ENCODE measurements around the gene GLOD4. TPM values are rescaled to one million over a fixed set of nuclear protein-coding genes. Genes with fewer than 3 reads are reported as not detected.
"Not testable (repeated sequence)": the region's sequence is repeated elsewhere in the genome, so short reads cannot be mapped to it uniquely, and the experiment has no call there.

Gene GLOD4
- total RNA-seq, 1 donor from 2014 or later: 42.7 TPM

DNA sequence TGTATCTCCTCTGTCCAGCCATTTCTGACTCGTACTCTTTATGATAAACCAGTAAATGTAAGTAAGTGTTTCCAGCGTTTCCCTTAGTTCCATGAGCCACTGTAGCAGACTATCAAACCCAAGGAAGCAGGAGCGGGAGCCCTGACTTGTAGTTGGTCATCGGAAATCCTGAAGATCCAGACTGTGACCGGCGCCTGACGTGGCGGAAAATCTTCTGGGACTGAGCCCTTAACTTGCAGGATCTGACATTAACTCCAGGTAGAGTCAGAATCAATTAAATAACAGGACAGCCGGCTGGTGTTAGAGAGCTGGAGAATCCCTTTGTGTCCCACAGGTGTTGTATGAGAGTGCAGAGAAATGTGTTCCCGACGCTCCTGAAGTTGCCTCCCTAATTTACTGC is 4.0 kb downstream of the GLOD4 start:
- DNase-seq (ENCODE audit: low read depth in 2 of 2): no peak

- no peak for DNase-seq (ENCODE audit: low read depth in 2 of 2)
Observed at GRCh38 chr17:774313-774584, 7.8 kb downstream of the GLOD4 start.

DNA sequence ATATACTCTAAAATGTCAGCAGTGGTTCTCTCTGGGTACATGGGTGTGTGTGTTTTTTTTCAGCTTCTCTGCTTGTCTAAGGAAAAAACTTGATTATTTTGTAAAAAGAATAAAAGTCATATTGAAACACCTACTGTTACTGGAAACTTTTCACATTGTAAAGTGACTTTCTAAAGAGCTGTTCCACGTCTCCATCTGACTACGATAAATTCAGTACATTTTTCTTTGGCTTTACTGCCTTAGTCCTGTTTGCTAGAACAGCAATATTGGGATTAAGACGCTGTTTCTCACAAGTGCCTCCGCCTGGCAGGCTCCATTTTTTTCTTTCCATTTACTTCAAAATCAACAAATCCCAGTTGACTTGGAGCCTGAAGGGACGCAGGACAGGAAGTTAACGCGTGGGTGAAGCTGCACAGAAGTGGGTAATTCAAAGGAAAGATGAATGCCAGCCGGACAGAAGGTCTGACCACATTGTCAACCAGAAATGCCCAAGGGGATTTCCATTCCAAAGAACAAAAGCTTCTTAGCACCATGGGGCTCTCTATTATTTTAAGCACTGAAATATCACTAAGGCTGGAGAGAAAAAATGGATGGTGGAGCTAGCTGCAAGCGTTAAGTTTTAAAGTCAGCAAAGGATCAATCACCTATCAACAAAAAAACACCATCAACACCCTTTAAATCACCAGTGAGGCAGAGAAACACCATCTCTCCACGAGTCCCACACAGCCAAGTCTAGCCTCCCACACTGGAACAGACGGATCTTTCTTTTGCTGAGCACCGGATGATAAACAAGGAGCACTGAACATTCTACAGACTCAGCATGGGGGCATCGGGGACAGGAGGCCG is 8.4 kb downstream of the GLOD4 start:
- no peak for DNase-seq (ENCODE audit: low read depth in 2 of 2)

DNA sequence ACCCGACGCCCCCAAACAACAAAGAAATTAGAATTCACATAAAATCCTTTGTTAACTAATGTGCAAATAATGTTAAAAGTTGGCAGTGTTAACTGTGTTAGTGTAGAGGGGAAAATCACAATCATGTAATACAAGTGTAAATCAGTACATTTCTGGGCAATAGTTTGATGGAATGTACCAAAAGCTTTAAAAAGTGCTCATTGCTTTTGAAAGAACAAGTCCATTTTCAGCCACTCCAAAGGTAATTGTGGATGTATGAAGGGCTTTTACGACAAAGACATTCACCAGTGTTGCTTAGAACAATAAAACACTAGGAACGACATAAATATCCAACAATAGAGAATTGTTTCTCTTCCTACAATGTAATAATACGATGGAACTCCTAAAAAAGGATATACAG is 9.1 kb downstream of the GLOD4 start:
- DNase-seq (ENCODE audit: low read depth in 2 of 2): no peak

DNA sequence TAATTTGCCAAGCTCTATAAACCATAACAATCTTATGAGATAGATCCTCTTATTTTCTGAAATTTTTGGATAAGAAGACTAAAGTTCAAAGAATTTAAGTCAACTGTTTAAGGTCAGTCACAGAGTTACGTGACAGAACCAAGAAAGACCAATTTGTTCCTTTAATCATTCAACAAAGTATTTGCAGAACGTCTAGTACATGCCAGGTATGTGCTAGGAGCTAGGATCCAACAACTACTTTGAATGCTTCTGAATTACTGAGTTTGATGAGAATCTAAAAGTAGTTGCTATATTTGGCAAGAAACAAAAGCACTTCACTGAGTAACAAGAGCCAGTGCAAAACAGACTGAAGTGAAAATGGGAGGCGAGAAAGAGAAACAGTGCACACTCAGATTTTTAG is 15.0 kb downstream of the GLOD4 start:
- DNase-seq (ENCODE audit: low read depth in 2 of 2): no peak

DNA sequence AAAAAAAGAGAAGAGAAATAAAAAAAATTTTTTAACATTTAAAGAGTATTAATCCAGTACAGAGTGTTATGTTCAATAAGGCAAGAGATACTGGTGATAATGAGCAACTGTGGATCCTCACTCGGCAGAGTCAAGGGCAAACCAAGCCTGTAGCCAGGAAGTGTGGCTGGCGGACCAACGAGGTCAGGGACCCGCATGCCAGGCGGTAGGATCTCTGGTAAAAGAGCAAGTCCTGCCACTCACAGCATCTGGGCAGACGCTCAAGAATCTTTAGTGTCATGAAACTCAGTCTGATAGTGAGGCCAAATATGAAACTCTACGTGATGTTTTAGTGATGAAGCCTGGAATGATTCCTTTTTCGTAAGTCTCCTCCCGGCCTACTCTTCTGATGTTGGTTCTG is 21.7 kb downstream of the GLOD4 start:
- no peak for DNase-seq (ENCODE audit: low read depth in 2 of 2)

GRCh38 chr17:759964-760363 is 22.1 kb downstream of the GLOD4 start:
- DNase-seq (ENCODE audit: low read depth in 2 of 2): no peak

- DNase-seq (ENCODE audit: low read depth in 2 of 2): not testable (repeated sequence)
Observed at GRCh38 chr17:756010-756567, 26.0 kb downstream of the GLOD4 start.

- DNase-seq (ENCODE audit: low read depth in 2 of 2): not testable (repeated sequence)
Observed at GRCh38 chr17:755319-755961, 26.6 kb downstream of the GLOD4 start.

DNA sequence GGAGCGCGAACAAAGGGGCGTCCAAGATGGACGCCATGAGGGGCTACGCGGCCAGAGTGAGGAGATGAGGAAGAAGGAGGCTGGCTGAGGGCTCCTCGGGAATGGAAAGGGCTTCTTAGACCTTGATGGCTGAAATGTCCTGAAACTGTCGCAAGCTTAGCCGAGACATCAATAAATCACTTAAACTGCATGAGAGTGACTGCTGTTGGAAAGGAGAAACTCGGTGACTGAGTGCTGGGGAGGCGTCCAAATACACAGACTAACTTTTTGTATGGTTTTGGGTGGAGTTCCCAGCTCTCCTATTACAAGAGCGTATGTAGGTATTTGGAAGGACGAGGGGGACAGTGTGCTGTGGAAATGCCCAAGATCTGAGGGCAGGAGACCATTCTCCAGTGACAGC is 28.7 kb downstream of the GLOD4 start:
- DNase-seq (ENCODE audit: low read depth in 2 of 2): no peak

DNA sequence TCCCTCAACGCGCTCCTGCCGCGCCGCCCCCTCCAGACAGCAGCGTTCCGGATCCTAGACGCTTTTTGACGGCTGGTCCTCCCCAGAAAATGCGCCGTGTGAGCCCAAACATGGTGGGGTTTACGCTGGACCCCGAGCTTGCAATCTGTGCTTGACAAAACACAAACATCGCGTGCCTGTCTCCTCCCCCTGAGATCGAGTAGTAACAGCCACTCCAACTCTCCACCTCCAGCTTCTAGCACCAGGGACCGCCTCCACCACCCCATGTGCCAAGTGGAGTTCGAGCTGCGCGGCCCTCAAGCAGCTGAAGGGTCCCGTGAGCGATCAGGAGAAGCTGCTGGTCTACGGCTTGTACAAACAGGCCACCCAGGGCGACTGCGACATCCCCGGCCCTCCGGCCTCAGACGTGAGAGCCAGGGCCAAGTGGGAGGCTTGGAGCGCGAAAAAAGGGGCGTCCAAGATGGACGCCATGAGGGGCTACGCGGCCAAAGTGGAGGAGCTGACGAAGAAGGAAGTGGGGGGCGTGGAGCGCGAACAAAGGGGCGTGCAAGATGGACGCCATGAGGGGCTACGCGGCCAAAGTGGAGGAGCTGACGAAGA is 29.4 kb downstream of the GLOD4 start:
- peak in 1 of 2 donors; percentile 76 for DNase-seq (ENCODE audit: low read depth in 2 of 2)

DNA sequence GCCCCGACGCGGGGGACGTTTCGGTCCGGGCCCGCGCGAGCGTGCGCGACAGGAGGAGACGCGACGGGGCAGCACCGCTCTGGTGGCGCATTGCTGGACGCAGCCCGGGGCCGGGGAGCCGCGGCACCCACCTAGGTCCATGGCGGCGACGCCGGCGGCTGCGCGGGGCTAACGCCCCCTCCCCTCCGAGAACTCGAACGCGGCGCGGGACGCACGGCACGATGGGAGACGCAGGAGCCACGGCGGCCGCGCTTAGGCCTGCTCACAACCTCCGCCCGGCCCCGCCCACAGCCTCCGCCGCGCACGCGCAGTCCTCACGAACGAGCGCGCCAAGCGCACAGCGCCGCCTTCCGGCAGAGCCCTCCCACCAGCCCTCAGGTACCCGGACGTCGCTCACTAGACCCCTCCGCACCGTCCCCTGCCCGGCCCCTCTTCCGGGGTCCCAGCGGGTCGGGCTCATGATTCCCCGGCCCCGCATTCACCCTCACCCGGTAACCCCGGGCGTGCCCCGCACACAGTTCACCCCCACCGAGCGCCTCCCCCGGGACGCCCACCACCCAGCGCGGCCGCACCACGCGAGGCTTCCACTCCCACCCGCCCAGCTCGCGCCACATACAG is 30.0 kb downstream of the GLOD4 start, which contains the start of gene GEMIN4:
Gene GEMIN4 (minus strand): TSS at position 263 of the 618 bp plus-strand sequence. CDS start 122 bp downstream, at position 141.
- DNase-seq (ENCODE audit: low read depth in 2 of 2): peak; percentile 75 to 90

GRCh38 chr17:751269-752001 is 30.6 kb downstream of the GLOD4 start:
- peak in 1 of 2 donors; percentile 28 for DNase-seq (ENCODE audit: low read depth in 2 of 2)

GRCh38 chr17:750431-751037 is 31.5 kb downstream of the GLOD4 start:
- DNase-seq (ENCODE audit: low read depth in 2 of 2): no peak

GRCh38 chr17:749359-749758 is 32.7 kb downstream of the GLOD4 start:
- not testable (repeated sequence) for DNase-seq (ENCODE audit: low read depth in 2 of 2)

DNA sequence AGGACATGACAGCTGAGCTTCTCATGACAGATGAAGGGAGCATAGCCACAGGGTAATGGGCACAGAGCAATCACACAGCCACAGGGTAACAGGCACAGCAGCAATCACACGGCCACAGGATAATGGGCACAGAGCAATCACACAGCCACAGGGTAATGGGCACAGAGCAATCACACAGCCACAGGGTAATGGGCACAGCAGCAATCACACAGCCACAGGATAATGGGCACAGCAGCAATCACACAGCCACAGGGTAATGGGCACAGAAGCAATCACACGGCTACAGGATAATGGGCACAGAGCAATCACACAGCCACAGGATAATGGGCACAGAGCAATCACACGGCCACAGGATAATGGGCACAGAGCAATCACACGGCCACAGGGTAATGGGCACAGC is 33.5 kb downstream of the GLOD4 start:
- not testable (repeated sequence) for DNase-seq (ENCODE audit: low read depth in 2 of 2)

DNA sequence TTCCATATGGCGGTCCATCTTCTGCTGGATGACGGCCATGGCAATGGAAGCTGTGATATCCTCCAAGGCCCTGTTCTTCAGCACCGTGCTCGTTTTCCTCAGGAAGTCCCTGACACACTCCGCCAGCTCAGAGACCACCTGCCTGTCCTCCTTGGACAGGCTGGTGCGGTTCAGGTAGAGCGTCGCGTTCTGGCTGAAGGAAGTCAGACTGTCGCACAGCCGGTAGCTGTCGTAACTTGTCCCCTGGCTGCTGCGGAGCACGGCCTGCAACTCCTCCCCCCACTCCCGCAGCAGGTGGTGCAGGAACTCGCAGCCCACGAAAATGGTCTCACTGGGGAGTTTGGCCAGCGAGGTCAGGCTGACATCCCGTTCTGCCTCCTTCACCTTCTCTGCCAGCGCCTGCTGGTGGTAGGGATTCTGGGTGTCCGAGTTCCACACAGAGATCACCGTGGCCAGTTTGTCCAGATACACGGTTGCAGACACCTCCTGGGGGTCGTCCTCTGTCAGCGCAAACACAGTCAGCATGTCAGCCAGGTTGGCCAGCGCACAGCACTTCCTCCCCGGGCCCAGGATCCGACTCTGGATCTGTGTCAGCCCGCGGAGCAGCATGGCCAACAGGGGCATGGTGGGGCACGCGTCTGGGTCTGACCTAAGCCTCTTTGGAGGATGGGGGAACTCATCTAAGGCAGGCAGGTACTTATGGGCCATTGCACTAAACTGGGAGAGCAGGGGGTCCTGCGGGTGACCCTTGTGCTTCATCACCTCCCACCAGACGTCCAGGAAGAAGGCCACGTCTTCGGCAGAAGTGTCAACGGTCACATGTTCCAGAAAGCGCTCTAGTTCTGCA is 35.1 kb downstream of the GLOD4 start:
- DNase-seq (ENCODE audit: low read depth in 2 of 2): no peak

DNA sequence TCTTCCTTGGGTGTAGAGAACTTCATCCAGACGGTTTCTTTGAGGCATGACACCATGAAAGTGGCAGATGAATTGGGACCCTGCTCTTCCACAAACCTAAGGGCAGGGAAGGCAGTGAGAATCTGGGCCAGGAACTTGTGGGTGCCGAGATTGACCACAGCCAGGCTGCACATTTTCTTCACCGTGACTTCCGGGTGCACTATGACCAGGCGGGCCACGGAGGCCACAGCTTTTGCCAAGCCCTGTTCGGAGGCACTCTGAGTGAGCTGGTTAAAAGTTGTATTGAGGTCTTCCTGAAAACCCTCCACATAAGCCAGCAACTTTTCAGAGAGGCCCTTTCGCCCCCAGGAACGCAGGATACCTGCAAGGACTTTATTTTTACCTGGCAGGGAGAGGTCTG is 35.9 kb downstream of the GLOD4 start:
- no peak for DNase-seq (ENCODE audit: low read depth in 2 of 2)

GRCh38 chr17:745406-745805 is 36.7 kb downstream of the GLOD4 start:
- no peak for DNase-seq (ENCODE audit: low read depth in 2 of 2)

GRCh38 chr17:744937-745336 is 37.1 kb downstream of the GLOD4 start:
- no peak for DNase-seq (ENCODE audit: low read depth in 2 of 2)

All from dermis microvascular lymphatic vessel endothelial cell (primary cell).